ENCODE measurements around the gene ZBTB39. TPM values are rescaled to one million over a fixed set of nuclear protein-coding genes. Genes with fewer than 3 reads are reported as not detected.

The ZBTB39 gene
- total RNA-seq, 3 donors from 2014 or later (not counting 1 experiment from before 2014, with no cell fraction given) = 9.5 to 17.6 (median 12.5) TPM

DNA sequence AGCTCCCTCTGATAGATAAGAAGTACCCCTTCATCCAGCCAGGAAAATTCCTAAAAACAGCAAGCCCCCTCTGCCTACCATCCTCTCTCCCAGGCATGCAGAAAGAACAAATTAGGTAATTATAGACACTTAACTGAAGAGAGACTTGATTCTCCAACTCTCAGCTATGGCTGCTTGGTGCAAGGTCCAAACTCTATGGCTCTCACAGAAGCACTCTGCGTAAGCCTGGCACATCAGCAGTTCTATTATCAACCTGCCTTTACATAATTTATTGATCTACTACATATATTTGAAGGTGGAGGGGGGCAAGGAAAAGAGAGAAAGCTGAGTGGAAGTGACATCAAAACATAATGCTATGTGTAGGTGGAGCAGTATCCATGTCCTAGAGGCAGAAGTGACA, 44.7 kb upstream of the ZBTB39 start:
- H3K27ac Mint-ChIP-seq = no peak overlapping the region
- WGBS (ENCODE audit: insufficient coverage) = no CpG with 5 or more reads among the region's 1 CpG
- H3K4me1 ChIP-seq (ENCODE audit: control insufficient read depth, insufficient read depth, low read length) = peaks cover 31% of the 10 kb centered on the region

DNA sequence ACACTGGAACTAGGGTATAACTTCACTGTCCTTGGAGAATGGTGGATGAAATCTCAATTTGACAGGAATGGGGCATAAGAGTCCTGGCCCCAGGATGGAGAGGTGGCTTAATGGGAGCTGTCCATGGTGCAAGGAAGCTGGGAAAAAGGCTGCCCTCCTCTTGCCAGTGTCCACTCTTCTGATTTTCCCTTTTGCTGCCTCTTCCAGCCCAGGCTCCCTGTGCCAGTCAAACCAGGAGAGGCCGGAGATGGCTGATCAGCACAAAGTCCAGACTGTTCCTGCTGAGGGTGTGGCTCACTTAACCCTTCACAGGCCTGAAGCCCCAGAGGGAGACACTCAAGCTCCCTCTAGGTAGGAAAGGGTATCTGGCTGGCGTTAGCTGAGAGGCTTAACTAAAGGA, 43.5 kb upstream of the ZBTB39 start, which contains the start of gene MYO1A:
TSS of gene MYO1A (minus strand) at position 240 of the 400 bp plus-strand sequence. CDS start 1,806 bp downstream, outside the sequence.
- Mint-ChIP-seq H3K27ac (no peak within 1 kb of the TSS), H3K27me3 (ENCODE audit: low read depth in 2 of 2) (peaks cover 35 to 57% of the 10 kb centered on the region in 2 donors), H3K36me3 (no peaks in the 10 kb centered on the region), H3K4me3 (no peak within 1 kb of the TSS), H3K4me1 (peaks cover 33 to 36% of the 10 kb centered on the region in 2 donors), H3K9me3 (no peaks in the 10 kb centered on the region)
- no peak within 1 kb of the TSS for H3K27ac ChIP-seq (ENCODE audit: low read length)
- 96% methylated on average over 2 of the region's 2 CpGs for WGBS (ENCODE audit: insufficient coverage)
- ATAC-seq (no peak), DNase-seq (no peak)
- no peak for TF ChIP-seq CTCF (IDR thresholded peaks at IDR 0.05)
- H3K27me3 ChIP-seq (ENCODE audit: control insufficient read depth, insufficient read depth, low read length) = peaks cover 2% of the 10 kb centered on the region
- no peak within 1 kb of the TSS for H3K4me3 ChIP-seq (ENCODE audit: low read length)
- H3K9me3 ChIP-seq (ENCODE audit: control insufficient read depth, insufficient read depth, low read length) = no peaks in the 10 kb centered on the region
- H3K36me3 ChIP-seq (ENCODE audit: control insufficient read depth, insufficient read depth, low read length) = no peaks in the 10 kb centered on the region
- intact Hi-C loops (cut with micrococcal nuclease) = no loop called here
- H3K4me1 ChIP-seq (ENCODE audit: control insufficient read depth, insufficient read depth, low read length) = peaks cover 31% of the 10 kb centered on the region

More for the DNA sequence above, 44.7 kb upstream of the ZBTB39 start:
- Histone ChIP-seq H3K9me3 (ENCODE audit: control insufficient read depth, insufficient read depth, low read length) (no peaks in the 10 kb centered on the region), H3K36me3 (ENCODE audit: control insufficient read depth, insufficient read depth, low read length) (no peaks in the 10 kb centered on the region), H3K4me3 (ENCODE audit: low read length) (no peak overlapping the region), H3K27me3 (ENCODE audit: control insufficient read depth, insufficient read depth, low read length) (no peaks in the 10 kb centered on the region), H3K27ac (ENCODE audit: low read length) (no peak overlapping the region)
- Mint-ChIP-seq H3K27me3 (ENCODE audit: low read depth in 2 of 2) (peaks cover 25 to 45% of the 10 kb centered on the region in 2 donors), H3K4me1 (peaks cover 31 to 36% of the 10 kb centered on the region in 2 donors), H3K36me3 (no peaks in the 10 kb centered on the region), H3K9me3 (no peaks in the 10 kb centered on the region), H3K4me3 (no peak overlapping the region)
- no peak for ATAC-seq
- intact Hi-C loops (cut with micrococcal nuclease) = no loop called here
- no peak for DNase-seq
- no peak for TF ChIP-seq CTCF (IDR thresholded peaks at IDR 0.05)

DNA sequence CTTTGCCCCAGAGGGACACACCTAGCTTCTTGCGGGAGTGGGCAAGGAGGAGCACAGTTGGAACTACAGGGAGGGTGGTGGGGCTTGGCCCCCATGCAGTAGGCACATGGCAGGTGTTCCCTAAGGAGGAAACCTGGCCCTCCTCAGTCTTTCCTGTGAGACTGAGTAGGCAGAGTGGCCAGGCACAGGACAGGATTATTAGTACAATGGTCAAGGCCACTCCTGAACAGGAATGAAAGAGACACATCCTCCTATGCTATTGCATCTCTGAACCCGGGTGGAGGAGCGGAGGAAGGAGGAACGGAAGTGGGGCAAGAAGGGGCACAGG, 42.7 kb upstream of the ZBTB39 start:
- Mint-ChIP-seq H3K27me3 (ENCODE audit: low read depth in 2 of 2) (peaks cover 37 to 59% of the 10 kb centered on the region in 2 donors), H3K27ac (no peak overlapping the region), H3K9me3 (no peaks in the 10 kb centered on the region), H3K4me1 (peaks cover 33 to 36% of the 10 kb centered on the region in 2 donors), H3K36me3 (no peaks in the 10 kb centered on the region), H3K4me3 (no peak overlapping the region)
- peaks cover 2% of the 10 kb centered on the region for H3K27me3 ChIP-seq (ENCODE audit: control insufficient read depth, insufficient read depth, low read length)
- ATAC-seq (no peak), DNase-seq (no peak)
- intact Hi-C loops (cut with micrococcal nuclease) = no loop called here
- no peaks in the 10 kb centered on the region for H3K9me3 ChIP-seq (ENCODE audit: control insufficient read depth, insufficient read depth, low read length)
- 95% methylated on average over 4 of the region's 4 CpGs for WGBS (ENCODE audit: insufficient coverage)
- H3K36me3 ChIP-seq (ENCODE audit: control insufficient read depth, insufficient read depth, low read length) = no peaks in the 10 kb centered on the region
- H3K4me1 ChIP-seq (ENCODE audit: control insufficient read depth, insufficient read depth, low read length) = peaks cover 31% of the 10 kb centered on the region
- H3K27ac ChIP-seq (ENCODE audit: low read length) = no peak overlapping the region
- no peak for TF ChIP-seq CTCF (IDR thresholded peaks at IDR 0.05)
- no peak overlapping the region for H3K4me3 ChIP-seq (ENCODE audit: low read length)

DNA sequence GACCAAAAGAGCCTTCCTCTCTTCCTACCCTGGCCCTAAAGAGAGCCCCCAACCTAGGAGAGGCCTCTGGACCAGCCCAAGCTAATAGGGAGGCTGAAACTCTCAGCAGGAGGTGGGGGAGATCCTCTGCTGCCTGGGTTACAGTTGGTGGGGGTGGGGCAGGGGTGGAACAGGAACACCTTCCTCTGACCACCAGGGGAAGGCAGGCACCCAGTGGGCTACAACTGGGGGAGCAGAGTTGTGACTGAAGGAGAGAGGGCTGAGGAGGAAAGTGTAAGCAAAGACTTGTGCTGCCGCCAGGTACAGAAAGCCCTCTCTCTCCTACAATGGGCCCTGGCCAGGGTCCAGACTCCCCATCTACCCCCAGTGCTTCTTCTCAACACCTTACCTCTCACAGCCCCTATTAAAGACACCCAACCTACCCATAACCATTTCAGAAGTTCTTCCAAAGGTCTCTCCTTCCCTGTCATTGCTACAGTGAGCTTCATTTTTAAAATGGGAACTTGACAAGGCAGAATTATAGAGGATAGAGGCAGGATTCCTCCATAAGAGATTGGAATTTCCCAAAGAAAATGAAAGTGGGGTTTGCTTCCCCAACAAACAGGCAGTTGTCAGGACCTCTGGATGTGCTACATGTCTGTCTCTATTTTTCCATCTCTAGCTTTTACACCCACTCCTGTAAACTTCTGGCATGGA, 42.2 kb upstream of the ZBTB39 start:
- no peak overlapping the region for H3K4me3 Mint-ChIP-seq
- ATAC-seq (no peak), DNase-seq (no peak)
- no peaks in the 10 kb centered on the region for H3K36me3 Mint-ChIP-seq
- Histone ChIP-seq H3K4me3 (ENCODE audit: low read length) (no peak overlapping the region), H3K36me3 (ENCODE audit: control insufficient read depth, insufficient read depth, low read length) (no peaks in the 10 kb centered on the region), H3K27me3 (ENCODE audit: control insufficient read depth, insufficient read depth, low read length) (peaks cover 2% of the 10 kb centered on the region), H3K9me3 (ENCODE audit: control insufficient read depth, insufficient read depth, low read length) (no peaks in the 10 kb centered on the region), H3K4me1 (ENCODE audit: control insufficient read depth, insufficient read depth, low read length) (peaks cover 31% of the 10 kb centered on the region), H3K27ac (ENCODE audit: low read length) (no peak overlapping the region)
- H3K27me3 Mint-ChIP-seq (ENCODE audit: low read depth in 2 of 2) = peaks cover 41 to 64% of the 10 kb centered on the region in 2 donors
- 94% methylated on average over 1 of the region's 1 CpG for WGBS (ENCODE audit: insufficient coverage)
- TF ChIP-seq CTCF (IDR thresholded peaks at IDR 0.05) = no peak
- intact Hi-C loops (cut with micrococcal nuclease) = no loop called here
- H3K27ac Mint-ChIP-seq = no peak overlapping the region
- H3K9me3 Mint-ChIP-seq = no peaks in the 10 kb centered on the region
- H3K4me1 Mint-ChIP-seq = peaks cover 33 to 36% of the 10 kb centered on the region in 2 donors

All from natural killer cell (primary cell).